ENCODE results near the gene BANK1.

Gene BANK1

DNA sequence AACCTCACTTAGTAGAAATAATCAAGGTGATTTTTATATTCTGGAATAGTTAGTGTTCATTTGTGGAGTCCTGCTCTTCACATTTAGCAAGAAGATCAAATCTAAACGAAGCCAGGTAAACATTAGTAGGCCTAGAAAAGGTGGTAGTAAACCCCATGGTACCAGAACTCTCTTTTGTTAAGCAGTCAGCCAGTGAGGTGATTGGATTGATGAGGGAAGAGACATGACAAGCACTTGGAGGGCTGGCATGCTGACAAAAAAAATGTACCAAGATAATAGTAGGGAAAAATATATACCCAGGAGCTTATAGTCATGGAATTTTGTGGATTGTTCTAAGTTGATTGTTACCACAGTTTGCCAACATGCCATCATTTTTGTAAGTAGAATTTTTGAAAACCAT lies 163.8 kb downstream of the BANK1 start:
- TF ChIP-seq CSDC2 (CRISPR knock-in tag; IDR thresholded peaks at IDR 0.05) (no peak), ISL1 (CRISPR knock-in tag; IDR thresholded peaks at IDR 0.05) (no peak), ZNF70 (CRISPR knock-in tag; IDR thresholded peaks at IDR 0.05) (no peak), ZFP3 (CRISPR knock-in tag; IDR thresholded peaks at IDR 0.05) (no peak), ZC3H10 (CRISPR knock-in tag; IDR thresholded peaks at IDR 0.05) (no peak), ZFP30 (CRISPR knock-in tag; IDR thresholded peaks at IDR 0.05) (no peak), TOX (CRISPR knock-in tag; IDR thresholded peaks at IDR 0.05; ENCODE audit: borderline replicate concordance) (no peak), ARNTL (CRISPR knock-in tag; IDR thresholded peaks at IDR 0.05; ENCODE audit: borderline replicate concordance, low read depth) (no peak), OSR1 (CRISPR knock-in tag; IDR thresholded peaks at IDR 0.05) (no peak), TCF4 (CRISPR knock-in tag; IDR thresholded peaks at IDR 0.05; ENCODE audit: borderline replicate concordance) (no peak), ZNF565 (CRISPR knock-in tag; conservative IDR thresholded peaks at IDR 0.05; ENCODE audit: low read depth) (no peak), SNAI2 (CRISPR knock-in tag; IDR thresholded peaks at IDR 0.05) (no peak)
- TF ChIP-seq, protein P1, sequence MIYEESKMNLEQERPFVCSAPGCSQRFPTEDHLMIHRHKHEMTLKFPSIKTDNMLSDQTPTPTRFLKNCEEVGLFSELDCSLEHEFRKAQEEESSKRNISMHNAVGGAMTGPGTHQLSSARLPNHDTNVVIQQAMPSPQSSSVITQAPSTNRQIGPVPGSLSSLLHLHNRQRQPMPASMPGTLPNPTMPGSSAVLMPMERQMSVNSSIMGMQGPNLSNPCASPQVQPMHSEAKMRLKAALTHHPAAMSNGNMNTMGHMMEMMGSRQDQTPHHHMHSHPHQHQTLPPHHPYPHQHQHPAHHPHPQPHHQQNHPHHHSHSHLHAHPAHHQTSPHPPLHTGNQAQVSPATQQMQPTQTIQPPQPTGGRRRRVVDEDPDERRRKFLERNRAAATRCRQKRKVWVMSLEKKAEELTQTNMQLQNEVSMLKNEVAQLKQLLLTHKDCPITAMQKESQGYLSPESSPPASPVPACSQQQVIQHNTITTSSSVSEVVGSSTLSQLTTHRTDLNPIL (CRISPR knock-in tag; IDR thresholded peaks at IDR 0.05; ENCODE audit: low read depth): no peak
- TF ChIP-seq, protein P2, sequence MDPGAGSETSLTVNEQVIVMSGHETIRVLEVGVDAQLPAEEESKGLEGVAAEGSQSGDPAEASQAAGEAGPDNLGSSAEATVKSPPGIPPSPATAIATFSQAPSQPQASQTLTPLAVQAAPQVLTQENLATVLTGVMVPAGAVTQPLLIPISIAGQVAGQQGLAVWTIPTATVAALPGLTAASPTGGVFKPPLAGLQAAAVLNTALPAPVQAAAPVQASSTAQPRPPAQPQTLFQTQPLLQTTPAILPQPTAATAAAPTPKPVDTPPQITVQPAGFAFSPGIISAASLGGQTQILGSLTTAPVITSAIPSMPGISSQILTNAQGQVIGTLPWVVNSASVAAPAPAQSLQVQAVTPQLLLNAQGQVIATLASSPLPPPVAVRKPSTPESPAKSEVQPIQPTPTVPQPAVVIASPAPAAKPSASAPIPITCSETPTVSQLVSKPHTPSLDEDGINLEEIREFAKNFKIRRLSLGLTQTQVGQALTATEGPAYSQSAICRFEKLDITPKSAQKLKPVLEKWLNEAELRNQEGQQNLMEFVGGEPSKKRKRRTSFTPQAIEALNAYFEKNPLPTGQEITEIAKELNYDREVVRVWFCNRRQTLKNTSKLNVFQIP (CRISPR knock-in tag; IDR thresholded peaks at IDR 0.05; ENCODE audit: borderline replicate concordance, low read depth): no peak
- TF ChIP-seq, protein P3, sequence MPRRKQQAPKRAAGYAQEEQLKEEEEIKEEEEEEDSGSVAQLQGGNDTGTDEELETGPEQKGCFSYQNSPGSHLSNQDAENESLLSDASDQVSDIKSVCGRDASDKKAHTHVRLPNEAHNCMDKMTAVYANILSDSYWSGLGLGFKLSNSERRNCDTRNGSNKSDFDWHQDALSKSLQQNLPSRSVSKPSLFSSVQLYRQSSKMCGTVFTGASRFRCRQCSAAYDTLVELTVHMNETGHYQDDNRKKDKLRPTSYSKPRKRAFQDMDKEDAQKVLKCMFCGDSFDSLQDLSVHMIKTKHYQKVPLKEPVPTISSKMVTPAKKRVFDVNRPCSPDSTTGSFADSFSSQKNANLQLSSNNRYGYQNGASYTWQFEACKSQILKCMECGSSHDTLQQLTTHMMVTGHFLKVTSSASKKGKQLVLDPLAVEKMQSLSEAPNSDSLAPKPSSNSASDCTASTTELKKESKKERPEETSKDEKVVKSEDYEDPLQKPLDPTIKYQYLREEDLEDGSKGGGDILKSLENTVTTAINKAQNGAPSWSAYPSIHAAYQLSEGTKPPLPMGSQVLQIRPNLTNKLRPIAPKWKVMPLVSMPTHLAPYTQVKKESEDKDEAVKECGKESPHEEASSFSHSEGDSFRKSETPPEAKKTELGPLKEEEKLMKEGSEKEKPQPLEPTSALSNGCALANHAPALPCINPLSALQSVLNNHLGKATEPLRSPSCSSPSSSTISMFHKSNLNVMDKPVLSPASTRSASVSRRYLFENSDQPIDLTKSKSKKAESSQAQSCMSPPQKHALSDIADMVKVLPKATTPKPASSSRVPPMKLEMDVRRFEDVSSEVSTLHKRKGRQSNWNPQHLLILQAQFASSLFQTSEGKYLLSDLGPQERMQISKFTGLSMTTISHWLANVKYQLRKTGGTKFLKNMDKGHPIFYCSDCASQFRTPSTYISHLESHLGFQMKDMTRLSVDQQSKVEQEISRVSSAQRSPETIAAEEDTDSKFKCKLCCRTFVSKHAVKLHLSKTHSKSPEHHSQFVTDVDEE (CRISPR knock-in tag; IDR thresholded peaks at IDR 0.05): no peak

DNA sequence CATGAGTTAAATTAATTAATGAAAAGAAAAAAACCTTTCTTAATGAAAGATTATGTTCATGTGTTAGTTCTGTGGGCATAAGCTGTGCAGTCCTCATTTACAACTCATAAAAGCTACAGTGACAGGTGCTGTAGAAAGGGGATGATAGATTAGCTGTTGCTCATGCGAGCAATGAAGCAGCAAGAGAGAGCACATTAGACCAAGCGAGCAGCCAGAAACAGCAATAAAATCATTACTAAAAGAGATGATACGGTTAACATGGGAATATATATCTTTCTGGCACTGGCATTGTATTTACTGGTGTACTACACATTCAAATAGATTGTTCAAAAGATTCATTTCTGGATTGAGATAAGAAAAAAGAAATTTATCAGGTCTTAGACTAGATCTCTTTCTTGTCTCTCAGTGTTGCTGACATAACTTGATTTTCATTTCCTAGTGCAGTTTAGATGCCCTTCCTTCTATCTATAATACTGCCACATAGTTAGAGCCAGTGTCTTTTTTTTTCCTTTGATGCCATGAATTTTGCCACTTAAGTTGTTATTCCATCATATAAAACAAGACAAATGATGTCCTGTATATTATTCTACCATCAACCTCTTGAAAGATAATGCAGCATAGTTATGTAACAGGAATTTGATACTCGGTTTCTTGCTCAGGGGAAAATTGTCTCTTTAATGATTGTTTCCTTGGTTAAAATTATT lies 164.6 kb downstream of the BANK1 start:
- TF ChIP-seq RARB (CRISPR knock-in tag; IDR thresholded peaks at IDR 0.05) (no peak), ZNF8 (CRISPR knock-in tag; IDR thresholded peaks at IDR 0.05) (no peak), GLIS3 (CRISPR knock-in tag; IDR thresholded peaks at IDR 0.05) (no peak)
- 0 out of 3 replicates have a peak, but pooled peaks have one; percentile 21 for ATAC-seq

More for the DNA sequence above, 163.8 kb downstream of the BANK1 start:
- ATAC-seq: peak; percentile 19; the same call in 2 of the 3 replicates

DNA sequence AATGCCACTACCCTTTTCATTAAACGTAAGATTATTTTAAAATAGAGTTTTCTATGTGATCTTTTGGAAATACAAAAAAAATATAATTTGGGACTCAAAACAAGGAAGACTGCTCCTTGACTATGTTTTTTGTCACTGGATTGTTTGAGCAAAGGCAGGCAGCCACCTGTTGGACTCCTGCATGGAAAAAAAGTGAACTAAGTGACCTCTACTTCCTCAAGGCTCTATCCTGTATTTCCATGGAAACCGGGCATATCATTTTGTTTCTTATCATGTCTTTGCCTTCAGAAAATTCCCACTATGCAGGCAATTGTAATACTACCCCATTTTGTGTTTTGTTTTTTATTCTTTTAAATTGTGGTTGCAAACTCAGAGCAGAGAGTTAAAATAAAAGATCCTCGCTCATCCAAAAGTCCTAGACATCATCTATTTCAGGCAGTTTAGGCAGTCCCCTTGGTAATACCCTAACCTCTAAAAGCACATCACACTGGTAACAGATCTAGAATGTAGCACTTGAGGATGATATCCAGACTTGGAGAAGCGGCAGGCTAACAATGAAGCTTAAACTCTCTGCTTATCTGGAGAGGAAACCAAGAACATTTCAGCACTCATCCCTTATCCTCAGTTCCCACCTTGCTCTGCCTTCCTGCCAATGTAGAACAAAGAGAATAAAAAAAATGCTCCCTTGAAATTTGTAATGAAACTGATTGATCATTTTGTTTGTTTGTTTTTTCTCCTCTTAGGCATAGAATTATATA lies 165.7 kb downstream of the BANK1 start:
- TF ChIP-seq GLIS3 (CRISPR knock-in tag; IDR thresholded peaks at IDR 0.05) (no peak), TOX (CRISPR knock-in tag; IDR thresholded peaks at IDR 0.05; ENCODE audit: borderline replicate concordance) (no peak), ZC3H10 (CRISPR knock-in tag; IDR thresholded peaks at IDR 0.05) (no peak)
- TF ChIP-seq, protein P4, sequence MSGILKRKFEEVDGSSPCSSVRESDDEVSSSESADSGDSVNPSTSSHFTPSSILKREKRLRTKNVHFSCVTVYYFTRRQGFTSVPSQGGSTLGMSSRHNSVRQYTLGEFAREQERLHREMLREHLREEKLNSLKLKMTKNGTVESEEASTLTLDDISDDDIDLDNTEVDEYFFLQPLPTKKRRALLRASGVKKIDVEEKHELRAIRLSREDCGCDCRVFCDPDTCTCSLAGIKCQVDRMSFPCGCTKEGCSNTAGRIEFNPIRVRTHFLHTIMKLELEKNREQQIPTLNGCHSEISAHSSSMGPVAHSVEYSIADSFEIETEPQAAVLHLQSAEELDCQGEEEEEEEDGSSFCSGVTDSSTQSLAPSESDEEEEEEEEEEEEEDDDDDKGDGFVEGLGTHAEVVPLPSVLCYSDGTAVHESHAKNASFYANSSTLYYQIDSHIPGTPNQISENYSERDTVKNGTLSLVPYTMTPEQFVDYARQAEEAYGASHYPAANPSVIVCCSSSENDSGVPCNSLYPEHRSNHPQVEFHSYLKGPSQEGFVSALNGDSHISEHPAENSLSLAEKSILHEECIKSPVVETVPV (CRISPR knock-in tag; IDR thresholded peaks at IDR 0.05): no peak
- ATAC-seq: no peak

DNA sequence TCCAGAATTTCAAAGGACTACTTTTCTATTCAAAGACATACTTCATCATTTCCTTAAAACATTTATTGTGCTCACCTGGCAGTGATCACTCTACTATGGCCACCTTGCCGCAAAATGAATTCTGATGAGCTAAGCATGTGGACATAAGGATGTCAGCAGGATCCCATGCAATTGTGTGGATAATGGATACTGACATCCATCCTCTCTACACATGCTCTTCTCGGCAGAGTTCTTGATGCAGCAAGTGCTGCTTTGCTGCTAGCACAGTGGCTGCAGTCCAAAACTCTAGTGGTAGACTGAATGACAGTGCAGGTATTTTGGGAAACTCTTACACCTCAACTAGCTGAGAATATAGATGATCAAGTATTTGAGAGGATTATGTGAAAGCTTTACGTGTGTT lies 168.0 kb downstream of the BANK1 start:
- no peak for ATAC-seq
- TF ChIP-seq, protein P3 (CRISPR knock-in tag; IDR thresholded peaks at IDR 0.05): no peak
- no peak for TF ChIP-seq ARNTL (CRISPR knock-in tag; IDR thresholded peaks at IDR 0.05; ENCODE audit: borderline replicate concordance, low read depth)
